IMR-90 (cell line): Measurements from ENCODE around the gene CLCN6. TPM values are rescaled to one million over a fixed set of nuclear protein-coding genes. Genes with fewer than 3 reads are reported as not detected.

Experiments used
- ATAC-seq: fragments of 200-7000 bp; cut with Tn5 transposase; 2 replicates; pipeline ENCODE4 v1.9.1; 2020; ENCODE audit warnings: low read depth, mild to moderate bottlenecking, moderate library complexity
- BruUV-seq: library from RNA; stranded (reverse); fragments of 400-500 nt; replicated peaks from 2 replicates; lab custom pipeline; 2021; lab: Mats Ljungman, UMichigan
- CTCF ChIA-PET: fragments of 300-600 bp; formaldehyde crosslinking; extraction: SDS; loops from one replicate; lab custom pipeline; 2021; ENCODE audit warnings: antibody characterized with exemption; lab: Yijun Ruan, JAX
- POLR2A ChIA-PET: fragments of 300-600 bp; sonication (Branson Sonifier 250); formaldehyde crosslinking; loops from one replicate; lab custom pipeline; 2022; ENCODE audit warnings: antibody characterized with exemption; ENCODE audit not compliant: unreplicated experiment; lab: Charles Lee
- DNase-seq: peaks from one replicate; pipeline ENCODE4 v3.0.0; 2013
- H2AFZ ChIP-seq: replicated peaks from 2 replicates; pipeline ENCODE3; 2013; ENCODE audit warnings: low read length, mild to moderate bottlenecking; ENCODE audit not compliant: poor library complexity
- H2AK5ac ChIP-seq: 2 replicates; pipeline ENCODE4 v1.6.1; 2013; ENCODE audit warnings: low read depth, low read length, inconsistent platforms
- H2AK9ac ChIP-seq: replicated peaks from 2 replicates; pipeline ENCODE3; 2013; ENCODE audit warnings: mild to moderate bottlenecking, low read depth, low read length, moderate library complexity; ENCODE audit not compliant: poor library complexity
- H2BK120ac ChIP-seq: 2 replicates; pipeline ENCODE4 v1.6.1; 2013; ENCODE audit warnings: low read depth, low read length, inconsistent platforms
- H2BK15ac ChIP-seq: 3 replicates; pipeline ENCODE4 v1.6.1; 2013; ENCODE audit warnings: low read depth, low read length, inconsistent platforms
- H2BK20ac ChIP-seq: 2 replicates; pipeline ENCODE4 v1.6.1; 2013; ENCODE audit warnings: low read depth, mild to moderate bottlenecking, inconsistent platforms, low read length, moderate library complexity
- H2BK5ac ChIP-seq: 2 replicates; pipeline ENCODE4 v1.6.1; 2013; ENCODE audit warnings: mild to moderate bottlenecking, low read depth, low read length, inconsistent platforms; ENCODE audit not compliant: poor library complexity, severe bottlenecking
- H3K14ac ChIP-seq: replicated peaks from 2 replicates; pipeline ENCODE4 v1.6.1; 2013; ENCODE audit warnings: low read depth, low read length, inconsistent platforms
- H3K18ac ChIP-seq: 2 replicates; pipeline ENCODE4 v1.6.1; 2013; ENCODE audit warnings: low read depth, low read length, control low read depth
- H3K23ac ChIP-seq: 2 replicates; pipeline ENCODE4 v1.6.1; 2013; ENCODE audit warnings: low read depth, low read length, inconsistent platforms
- H3K27ac ChIP-seq: 2 replicates; pipeline ENCODE4 v1.5.1; 2013; ENCODE audit warnings: mild to moderate bottlenecking, control low read depth, low read length; ENCODE audit not compliant: insufficient read depth
- H3K27me3 ChIP-seq: 2 replicates; pipeline ENCODE4 v1.6.1; 2013; ENCODE audit warnings: low read length; ENCODE audit not compliant: control insufficient read depth, insufficient read depth
- H3K36me3 ChIP-seq: 2 replicates; pipeline ENCODE4 v1.6.1; 2013; ENCODE audit warnings: low read length, mixed read lengths; ENCODE audit not compliant: control insufficient read depth, insufficient read depth
- H3K4ac ChIP-seq: 2 replicates; pipeline ENCODE4 v1.6.1; 2013; ENCODE audit warnings: low read depth, low read length, inconsistent platforms
- H3K4me1 ChIP-seq: 2 replicates; pipeline ENCODE4 v1.6.1; 2013; ENCODE audit warnings: low read length, mixed read lengths; ENCODE audit not compliant: control insufficient read depth, insufficient read depth
- H3K4me2 ChIP-seq: 2 replicates; pipeline ENCODE4 v1.6.1; 2013; ENCODE audit warnings: low read depth, mild to moderate bottlenecking, control low read depth, low read length, moderate library complexity
- H3K4me3 ChIP-seq: 2 replicates; pipeline ENCODE4 v1.5.1; 2013; ENCODE audit warnings: low read depth, mild to moderate bottlenecking, control low read depth, low read length, moderate library complexity; ENCODE audit not compliant: insufficient read depth
- H3K56ac ChIP-seq: 2 replicates; pipeline ENCODE4 v1.6.1; 2013; ENCODE audit warnings: low read length, inconsistent platforms; ENCODE audit not compliant: insufficient read depth; ENCODE audit errors: extremely low read depth
- H3K79me1 ChIP-seq, 2 experiments: 2 replicates each; pipeline ENCODE4 v1.6.1; 2013; ENCODE audit warnings: low read length in 2 of 2, inconsistent platforms in 1 of 2, low read depth in 1 of 2
- H3K9ac ChIP-seq: 2 replicates; pipeline ENCODE4 v1.6.1; 2013; ENCODE audit warnings: low read depth, low read length, control low read depth
- H3K9me1 ChIP-seq: 2 replicates; pipeline ENCODE4 v1.6.1; 2013; ENCODE audit warnings: low read length, inconsistent platforms; ENCODE audit not compliant: insufficient read depth
- H3K9me3 ChIP-seq: 2 replicates; pipeline ENCODE4 v1.6.1; 2013; ENCODE audit warnings: low read length; ENCODE audit not compliant: control insufficient read depth, insufficient read depth
- H4K20me1 ChIP-seq: 2 replicates; pipeline ENCODE4 v1.6.1; 2013; ENCODE audit warnings: low read length, inconsistent platforms; ENCODE audit not compliant: insufficient read depth
- H4K5ac ChIP-seq: 2 replicates; pipeline ENCODE4 v1.6.1; 2013; ENCODE audit warnings: mild to moderate bottlenecking, low read depth, low read length, control low read depth
- H4K8ac ChIP-seq, 2 experiments: 2 replicates each; pipeline ENCODE4 v1.6.1; 2013; ENCODE audit warnings: low read depth in 2 of 2, low read length in 2 of 2, control low read depth in 1 of 2, inconsistent platforms in 1 of 2
- H4K91ac ChIP-seq: 2 replicates; pipeline ENCODE4 v1.6.1; 2013; ENCODE audit warnings: low read depth, low read length, inconsistent platforms; ENCODE audit not compliant: insufficient read depth
- BHLHE40 ChIP-seq: fragments of 150-350 bp; IDR thresholded peaks from 2 replicates; pipeline ENCODE4 v1.6.1; 2016; ENCODE audit warnings: mild to moderate bottlenecking, low read depth, low read length
- CEBPB ChIP-seq: IDR thresholded peaks from 2 replicates; pipeline ENCODE4 v1.6.1; 2012; ENCODE audit warnings: low read depth, low read length, improper control_type of control experiment
- CHD1 ChIP-seq: IDR thresholded peaks from 2 replicates; pipeline ENCODE4 v1.6.1; 2012; ENCODE audit warnings: low read depth, low read length, improper control_type of control experiment
- WGBS, 2 experiments: methylation state at CpG; one replicate each; pipeline versions ENCODE4 v1.1.5 to v1.1.7; 2013; ENCODE audit warnings: missing lambda C conversion rate in 2 of 2; ENCODE audit not compliant: insufficient read length in 1 of 2; ENCODE audit errors: extremely low coverage in 2 of 2; 5-methylcytosine and 5-hydroxymethylcytosine counted together
- dilution Hi-C: fragments of 300-500 bp; cut with HindIII; formaldehyde crosslinking; loops from one replicate; pipeline ENCODE4 v1.14.3; 2018; ENCODE audit warnings: low sequenced_read_pairs; ENCODE audit not compliant: unreplicated experiment
- in situ Hi-C: fragments of 300-500 bp; cut with MboI; formaldehyde crosslinking; loops from 3 replicates; pipeline ENCODE4 v1.14.3; 2019; ENCODE audit warnings: low sequenced_read_pairs, inconsistent platforms, mixed read lengths
- intact Hi-C: fragments of 100-400 bp; cut with micrococcal nuclease; formaldehyde crosslinking; loops from 2 replicates; pipeline ENCODE4 v1.10.0; 2022
- polyA plus RNA-seq, 3 experiments: library from polyadenylated mRNA; depleted of rRNA; stranded (reverse); fragments of >200 nt; gene quantifications; 2 replicates each; pipeline ENCODE4 v1.2.3, GENCODE V29; 2012; ENCODE audit warnings: low replicate concordance in 1 of 3
- total RNA-seq: library from RNA; depleted of rRNA; stranded (reverse); fragments of >200 nt; gene quantifications from 2 replicates; pipeline ENCODE4 v1.2.3, GENCODE V29; 2012

The CLCN6 gene
- total and polyA plus RNA-seq, 2 of the 4 experiments (the other 2 are of a cell fraction): 4.1 to 10.6 TPM

- ChIA-PET CTCF (no interaction called here), POLR2A (interaction anchor here (0.6 kb wide), 1 partner anchor 63 kb away, joined by 3 read pairs; no protein-coding TSS in a partner anchor)
- Histone ChIP-seq H2AK9ac (no peak overlapping the region), H4K5ac (no peak overlapping the region), H3K27me3 (no peaks in the 10 kb centered on the region; the same call in 1 of the 2 replicates), H2AFZ (no peak overlapping the region), H3K4me1 (peaks cover 8% of the 10 kb centered on the region), H3K23ac (no peak overlapping the region), H4K8ac (no peak overlapping the region), H2BK5ac (no peak overlapping the region), H2AK5ac (no peak overlapping the region), H3K14ac (no peak overlapping the region), H3K9me1 (peaks cover 2% of the 10 kb centered on the region; the same call in 1 of the 2 replicates), H3K18ac (no peak overlapping the region), H3K4me2 (no peak overlapping the region), H3K4ac (no peak overlapping the region), H2BK15ac (no peak overlapping the region), H3K4me3 (no peak overlapping the region), H3K27ac (no peak overlapping the region), H4K91ac (no peak overlapping the region), H3K56ac (no peak overlapping the region), H3K9me3 (no peaks in the 10 kb centered on the region), H2BK20ac (no peak overlapping the region), H4K20me1 (no peaks in the 10 kb centered on the region), H3K36me3 (no peaks in the 10 kb centered on the region), H3K9ac (no peak overlapping the region), H3K79me1 (no peaks in the 10 kb centered on the region), H2BK120ac (no peak overlapping the region)
- dilution Hi-C loops (no loop called here), in situ Hi-C loops (no loop called here), intact Hi-C loops (no loop called here)
- DNase-seq (no peak), ATAC-seq (no peak)
- 60% methylated on average over 1 of the region's 6 CpGs; no CpG with 5 or more reads in 1 of the 2 experiments for WGBS, 2 experiments
- no peak for TF ChIP-seq BHLHE40
- no peak for TF ChIP-seq CHD1
- TF ChIP-seq CEBPB: no peak
- BruUV-seq: no TSS peak
Observed at GRCh38 chr1:11782127-11782708, 23.8 kb upstream of the CLCN6 start.
